ENCODE results near the gene KRTAP19-2.
"Not testable (repeated sequence)": the region's sequence is repeated elsewhere in the genome, so short reads cannot be mapped to it uniquely, and the experiment has no call there.

KRTAP19-2 gene

DNA sequence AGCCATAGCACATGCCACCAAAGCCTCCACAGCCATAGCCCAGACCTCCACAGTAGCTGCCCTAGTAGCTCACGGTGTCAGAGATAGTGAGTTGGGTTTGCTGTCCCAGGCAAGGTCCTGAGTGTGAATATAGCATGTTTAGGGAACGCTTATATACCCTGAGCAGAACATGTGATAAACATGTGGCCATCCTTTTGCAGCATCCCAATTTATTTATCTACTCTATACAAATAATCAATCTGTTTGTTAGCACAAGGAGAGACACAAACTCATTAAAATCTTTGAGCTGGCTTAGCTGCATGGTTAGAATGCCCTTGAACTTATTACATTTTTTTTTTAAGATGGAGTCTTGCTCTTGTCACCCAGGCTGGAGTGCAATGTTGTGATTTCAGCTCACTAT lies at the start of gene KRTAP19-2:
Gene KRTAP19-2 (minus strand): TSS at position 101 of the 400 bp plus-strand sequence. CDS start 88 bp downstream, at position 13.
- DNase-seq (ENCODE audit: low read depth), result no peak

DNA sequence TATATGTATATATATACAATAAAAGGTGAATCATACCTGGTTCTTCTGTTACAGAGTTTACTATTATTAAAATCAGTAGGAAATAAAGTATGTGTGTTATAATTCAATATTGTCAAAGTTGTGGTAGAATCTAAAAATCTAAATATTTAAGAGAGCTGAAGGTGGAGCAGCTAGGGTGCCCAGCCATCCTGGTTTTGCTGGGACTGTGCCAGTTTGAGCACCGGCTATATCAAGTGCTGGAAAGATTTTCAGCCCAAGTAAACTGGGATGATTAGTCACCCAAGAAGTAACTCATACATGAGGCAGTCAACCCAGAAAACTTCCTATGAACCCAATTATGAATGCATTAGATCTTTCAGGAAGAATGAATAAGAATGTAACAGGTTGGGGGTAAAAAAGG lies 31.6 kb upstream of the KRTAP19-2 start:
- no peak for DNase-seq (ENCODE audit: low read depth)

DNA sequence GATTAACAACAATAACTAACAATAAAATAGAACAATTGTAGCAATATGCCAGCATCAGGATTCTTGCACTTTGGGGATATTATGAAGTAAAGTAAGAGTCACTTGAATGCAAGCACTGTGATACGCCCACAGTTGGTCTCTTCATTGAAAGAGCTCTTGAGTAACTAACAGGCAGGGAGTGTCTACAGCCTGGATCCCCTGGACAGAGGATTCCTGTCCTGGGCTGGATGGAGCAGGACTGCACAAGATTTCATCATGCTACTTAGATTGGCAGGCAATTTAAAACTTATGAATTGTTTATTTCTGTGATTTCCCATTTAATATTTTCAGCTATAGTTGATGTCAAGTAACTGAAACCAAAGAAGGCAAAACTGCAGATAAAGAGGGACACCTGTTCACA lies 28.4 kb upstream of the KRTAP19-2 start:
- DNase-seq (ENCODE audit: low read depth), result no peak

DNA sequence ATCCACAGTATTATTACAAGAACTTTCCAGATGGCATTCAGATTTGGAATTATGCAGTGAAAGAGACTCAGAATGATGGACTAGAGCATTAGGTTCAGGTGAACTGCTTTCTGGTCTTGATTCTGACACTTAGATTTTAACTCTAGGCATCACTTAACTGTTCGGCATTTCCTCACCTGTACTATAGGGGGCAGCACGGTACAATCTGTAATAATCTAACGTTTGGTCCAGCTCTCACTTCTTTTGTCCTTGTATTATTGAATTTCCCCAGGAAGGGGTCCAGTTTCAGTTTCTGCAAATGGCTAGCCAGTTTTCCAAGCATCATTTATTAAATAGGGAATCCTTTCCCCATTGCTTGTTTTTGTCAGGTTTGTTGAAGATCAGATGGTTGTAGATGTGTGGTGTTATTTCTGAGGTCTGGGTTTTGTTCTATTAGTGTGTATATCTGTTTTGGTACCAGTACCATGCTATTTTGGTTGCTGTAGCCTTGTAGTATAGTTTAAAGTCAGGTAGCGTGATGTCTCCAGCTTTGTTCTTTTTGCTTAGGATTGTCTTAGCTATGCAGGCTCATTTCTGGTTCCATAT lies 18.5 kb upstream of the KRTAP19-2 start:
- DNase-seq (ENCODE audit: low read depth), result not testable (repeated sequence)

GRCh38 chr21:30502041-30502440 lies 14.8 kb upstream of the KRTAP19-2 start, which contains the start of gene KRTAP19-5:
Gene KRTAP19-5 (minus strand): TSS chr21:30502141. CDS start chr21:30502090, 51 bp downstream.
- no peak for DNase-seq (ENCODE audit: low read depth)

- no peak for DNase-seq (ENCODE audit: low read depth)
Measured at GRCh38 chr21:30497065-30497464, 9.8 kb upstream of the KRTAP19-2 start, which contains the start of gene KRTAP19-4. Gene KRTAP19-4 (minus strand): TSS chr21:30497165. CDS start chr21:30497110, 55 bp downstream.

DNA sequence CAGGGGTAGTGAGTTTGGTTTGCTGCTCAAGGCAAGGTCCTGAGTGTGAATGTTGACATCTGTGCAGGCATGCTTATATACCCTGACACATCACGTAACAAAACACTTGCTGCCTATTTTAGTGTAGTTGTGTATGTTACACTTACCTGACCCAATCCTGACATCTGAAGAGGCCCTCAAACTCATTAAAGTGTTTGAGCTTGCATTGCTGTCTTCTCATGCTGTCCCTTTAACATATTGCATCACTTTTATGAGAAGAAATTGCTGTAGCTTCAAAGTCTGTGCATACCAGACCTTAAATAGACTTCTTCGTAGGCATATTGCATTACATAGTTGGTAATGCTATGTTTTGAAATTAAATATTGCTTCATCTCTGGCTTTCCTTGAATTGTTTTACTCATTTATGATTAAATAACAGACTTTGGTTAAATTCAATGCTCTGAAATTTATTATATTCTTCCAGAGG lies 4.8 kb upstream of the KRTAP19-2 start, which contains the start of gene KRTAP19-3:
Gene KRTAP19-3 (minus strand): TSS at position 51 of the 466 bp plus-strand sequence. CDS start 56 bp downstream, outside the sequence.
- DNase-seq (ENCODE audit: low read depth), result no peak

- DNase-seq (ENCODE audit: low read depth), result no peak
Measured at GRCh38 chr21:30486180-30486579, 1.1 kb downstream of the KRTAP19-2 start.

- DNase-seq (ENCODE audit: low read depth), result no peak
Measured at GRCh38 chr21:30482130-30482529, 5.1 kb downstream of the KRTAP19-2 start.

DNA sequence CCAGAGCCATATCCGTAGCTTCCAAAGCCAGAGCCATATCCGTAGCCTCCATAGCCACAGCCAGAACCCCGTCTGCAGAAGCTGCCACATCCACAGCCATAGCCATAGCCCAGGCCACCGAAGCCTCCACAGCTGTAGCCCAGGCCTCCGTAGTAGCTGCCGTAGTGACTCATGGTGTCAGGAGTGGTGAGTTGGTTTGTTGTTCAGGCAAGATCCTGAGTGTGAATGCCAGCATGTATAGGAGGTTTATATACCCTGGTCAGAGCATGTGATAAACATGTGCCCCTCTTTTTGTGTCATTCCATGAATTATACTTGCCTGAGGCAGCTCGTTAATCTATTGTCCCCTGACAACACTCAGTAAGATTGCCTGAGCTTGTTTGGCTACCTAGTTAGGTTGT lies 7.1 kb downstream of the KRTAP19-2 start, which contains the start of gene KRTAP19-1:
Gene KRTAP19-1 (minus strand): TSS at position 223 of the 400 bp plus-strand sequence. CDS start 50 bp downstream, at position 173.
- DNase-seq (ENCODE audit: low read depth), result no peak

DNA sequence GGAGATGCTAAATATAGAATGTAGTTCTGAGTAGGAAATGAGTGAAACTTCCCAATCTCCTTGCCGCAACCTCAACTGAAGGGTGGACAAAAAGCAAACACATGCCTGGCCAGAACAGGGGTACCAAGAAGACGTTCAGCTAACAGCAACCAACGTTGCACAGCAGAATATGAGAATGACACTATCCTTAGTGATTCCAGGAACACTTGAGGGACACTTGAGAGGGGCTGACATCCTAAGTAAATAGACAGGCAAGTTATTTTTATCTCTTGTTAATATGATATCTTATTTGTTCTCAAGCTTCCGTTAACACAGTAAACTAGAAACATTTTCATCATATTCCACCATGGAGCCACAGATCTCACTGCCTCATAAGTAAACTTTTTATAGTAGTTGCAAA lies 8.0 kb downstream of the KRTAP19-2 start:
- DNase-seq (ENCODE audit: low read depth), result no peak

DNA sequence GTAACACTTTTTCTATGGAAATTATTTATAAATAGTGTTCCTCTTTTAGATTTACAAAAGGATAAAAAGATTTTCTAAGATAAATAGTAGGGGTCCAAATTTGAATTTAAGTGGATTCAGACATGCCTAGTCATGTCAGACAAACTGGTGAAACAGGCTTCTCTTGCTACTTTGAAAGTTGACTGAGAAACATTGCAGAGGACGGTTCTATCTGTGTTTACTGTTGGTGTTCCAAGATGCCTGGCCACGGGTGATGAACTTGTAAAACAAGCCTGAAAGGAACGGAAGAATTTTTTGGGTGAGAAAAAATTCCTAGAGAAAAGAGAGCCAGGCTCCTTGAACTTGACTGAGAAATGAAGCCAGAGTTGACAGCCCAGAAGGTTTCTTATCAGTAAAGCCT lies 9.2 kb downstream of the KRTAP19-2 start:
- DNase-seq (ENCODE audit: low read depth), result no peak

- DNase-seq (ENCODE audit: low read depth), result no peak
Measured at GRCh38 chr21:30468900-30469714, 18.1 kb downstream of the KRTAP19-2 start.

DNA sequence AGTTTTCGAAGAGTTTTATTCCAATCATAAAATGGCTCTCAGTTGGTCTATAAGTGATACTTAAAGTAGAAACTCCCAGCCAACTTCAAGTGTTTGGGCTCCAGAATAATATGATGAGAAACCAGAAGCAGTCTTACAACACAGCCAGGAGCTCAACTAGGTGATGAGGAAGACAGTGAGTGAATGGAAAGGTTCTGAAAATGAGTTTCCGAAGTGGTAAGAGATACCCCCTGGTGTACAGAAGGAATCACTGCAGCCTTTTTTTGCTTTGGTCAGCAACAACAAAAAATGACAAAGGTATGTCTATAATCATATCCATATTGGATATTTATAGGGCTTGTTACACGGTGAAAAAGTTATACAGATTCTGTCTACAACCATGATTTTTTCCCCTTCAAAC lies 23.5 kb downstream of the KRTAP19-2 start:
- DNase-seq (ENCODE audit: low read depth), result no peak

DNA sequence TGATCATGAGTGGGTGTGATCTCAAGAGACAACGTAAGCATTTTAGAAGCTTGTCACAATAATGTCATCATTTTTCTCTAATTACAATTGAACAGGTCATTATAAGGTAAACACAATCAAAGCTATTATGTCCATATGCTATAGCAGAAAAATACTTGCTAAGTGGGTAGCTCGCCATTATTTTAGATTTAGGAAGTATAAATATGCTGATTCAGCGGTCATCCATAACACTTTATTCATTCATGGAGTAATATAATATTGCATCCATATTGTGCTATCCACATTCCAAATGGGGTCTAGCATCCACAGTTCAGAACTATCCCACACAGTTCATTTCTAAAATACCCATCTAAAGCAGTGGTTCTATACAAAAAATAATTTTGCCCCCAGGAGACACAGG lies 38.7 kb downstream of the KRTAP19-2 start:
- DNase-seq (ENCODE audit: low read depth), result no peak

DNA sequence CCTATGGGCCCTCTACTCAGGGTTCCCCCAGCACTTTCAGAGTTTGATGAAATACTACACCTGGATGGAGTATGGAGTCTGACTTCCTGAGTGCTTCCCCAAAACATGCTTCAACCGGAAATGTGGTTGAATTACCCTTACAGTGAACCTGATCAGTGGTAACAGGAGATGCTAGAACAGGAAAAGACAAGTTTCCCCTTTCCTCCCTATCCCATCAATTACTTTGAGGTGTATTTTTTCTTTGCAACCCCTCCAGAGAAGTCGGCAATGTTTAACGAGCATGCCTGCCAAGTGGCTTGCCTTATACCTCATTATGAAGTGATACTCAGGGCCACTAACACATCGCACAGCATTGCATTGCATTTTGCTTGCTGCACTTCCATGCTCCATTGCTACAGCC lies 40.2 kb downstream of the KRTAP19-2 start:
- no peak for DNase-seq (ENCODE audit: low read depth)

- DNase-seq (ENCODE audit: low read depth), result no peak
Measured at GRCh38 chr21:30444204-30444603, 43.0 kb downstream of the KRTAP19-2 start.

- DNase-seq (ENCODE audit: low read depth), result no peak
Measured at GRCh38 chr21:30443226-30443625, 44.0 kb downstream of the KRTAP19-2 start.

DNA sequence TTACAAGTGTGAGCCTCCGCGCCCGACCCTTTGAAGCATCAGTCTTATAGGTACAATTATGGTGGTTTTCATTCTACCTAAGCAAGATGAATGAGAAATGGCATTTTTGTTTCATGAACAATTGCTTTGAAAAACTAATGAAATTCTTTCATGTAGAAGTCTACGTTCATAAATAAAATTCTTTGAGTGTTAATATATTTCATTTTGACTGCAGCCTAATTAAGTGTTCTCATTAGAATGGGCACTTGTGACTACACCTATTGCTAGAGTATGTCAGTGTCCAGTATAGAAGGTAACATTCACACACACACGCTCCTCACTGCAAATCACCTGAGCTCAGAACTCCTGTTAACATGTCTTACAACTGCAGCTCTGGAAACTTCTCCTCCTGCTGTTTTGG lies 47.3 kb downstream of the KRTAP19-2 start, which contains the start of gene KRTAP15-1:
Gene KRTAP15-1 (plus strand): TSS at position 301 of the 400 bp plus-strand sequence. CDS start 53 bp downstream, at position 354.
- no peak for DNase-seq (ENCODE audit: low read depth)
